RWPE2 (cell line): Measurements from ENCODE around the gene ATOH8.

Experiments
- ATAC-seq: fragments of 200-7000 bp; cut with Tn5 transposase; 3 replicates; pipeline ENCODE4 v1.9.1; 2021; ENCODE audit warnings: low read depth
- DNase-seq: peaks from one replicate; pipeline ENCODE4 v3.0.0-alpha.2; 2020; ENCODE audit warnings: low spot score
- H3K27ac ChIP-seq: fragments of 450-650 bp; 2 replicates; pipeline ENCODE4 v1.5.1; 2017; ENCODE audit warnings: mild to moderate bottlenecking; ENCODE audit not compliant: poor library complexity, severe bottlenecking
- H3K27me3 ChIP-seq: fragments of 250-450 bp; sonication (Bioruptor Pico); 2 replicates; pipeline ENCODE4 v1.5.1; 2021; ENCODE audit warnings: mild to moderate bottlenecking, moderate library complexity; ENCODE audit not compliant: insufficient read depth, poor library complexity, severe bottlenecking
- H3K36me3 ChIP-seq: fragments of 250-450 bp; sonication (Bioruptor Pico); 2 replicates; pipeline ENCODE4 v1.5.1; 2020; ENCODE audit warnings: low read depth, mild to moderate bottlenecking, moderate library complexity
- H3K4me1 ChIP-seq: fragments of 250-450 bp; sonication (Bioruptor Pico); 2 replicates; pipeline ENCODE4 v1.5.1; 2021; ENCODE audit warnings: mild to moderate bottlenecking, moderate library complexity; ENCODE audit not compliant: insufficient read depth, poor library complexity, severe bottlenecking
- H3K4me3 ChIP-seq: fragments of 250-450 bp; sonication (Bioruptor Pico); 2 replicates; pipeline ENCODE4 v1.5.1; 2021; ENCODE audit warnings: mild to moderate bottlenecking, moderate library complexity; ENCODE audit not compliant: severe bottlenecking
- H3K9me3 ChIP-seq: fragments of 250-450 bp; sonication (Bioruptor Pico); 2 replicates; pipeline ENCODE4 v1.5.1; 2021; ENCODE audit warnings: mild to moderate bottlenecking, moderate library complexity; ENCODE audit not compliant: severe bottlenecking
- TF ChIP-seq, protein P1 (sequence below): fragments of 450-650 bp; IDR thresholded peaks from one replicate; pipeline ENCODE4 v1.5.1; 2017; ENCODE audit warnings: mild to moderate bottlenecking, moderate library complexity; ENCODE audit not compliant: poor library complexity, severe bottlenecking

ATOH8 gene

DNA sequence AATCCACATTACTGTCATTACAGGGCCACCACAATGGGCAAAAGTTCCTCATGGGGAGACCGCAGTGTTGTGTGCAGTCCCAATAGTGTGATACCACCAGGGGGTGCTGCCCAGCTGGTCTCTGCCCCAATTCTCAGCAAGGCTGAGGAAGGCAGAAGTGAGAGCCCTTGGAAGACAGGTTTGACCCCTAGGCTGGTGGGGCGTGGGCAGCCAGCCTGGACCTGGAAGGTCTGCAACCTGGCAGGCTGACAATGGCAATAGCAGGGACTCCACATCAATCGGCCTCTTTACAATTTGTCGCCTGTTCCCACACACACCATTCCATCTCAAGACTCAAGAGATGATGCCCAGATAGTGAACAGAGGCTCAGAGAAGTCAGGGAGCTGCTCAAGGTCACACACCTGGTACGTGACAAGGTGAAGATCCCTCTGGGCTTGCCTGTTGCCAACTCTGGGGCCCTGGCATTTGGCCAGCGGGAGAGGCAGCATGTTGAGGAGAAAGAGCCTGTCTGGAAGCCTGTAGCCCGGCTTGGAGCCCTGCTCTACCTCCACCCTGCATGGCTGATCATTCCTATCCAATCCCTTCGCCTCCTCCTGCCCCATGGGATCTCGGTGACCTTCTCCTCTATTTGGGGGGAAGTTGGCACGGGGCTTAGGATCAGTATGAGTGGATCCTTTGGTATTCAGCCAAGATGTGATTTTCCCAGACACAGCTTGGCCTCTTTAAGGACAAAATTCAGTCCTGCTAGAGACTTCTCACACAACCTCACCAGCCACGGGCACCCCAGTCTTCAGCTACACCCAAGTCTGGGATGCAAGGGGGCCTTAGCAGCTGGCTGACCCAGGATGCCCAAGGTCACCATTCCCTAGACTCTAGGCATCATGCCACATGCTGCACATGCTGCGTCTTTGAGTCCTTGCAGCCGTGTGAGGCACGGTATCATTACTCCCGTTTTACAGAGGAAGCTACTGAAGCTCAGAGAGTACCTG is 2.9 kb upstream of the ATOH8 start:
- ATAC-seq (peak; percentile 56), DNase-seq (peak; percentile 45)
- H3K4me3 ChIP-seq: no peak overlapping the region
- no peaks in the 10 kb centered on the region for H3K4me1 ChIP-seq
- TF ChIP-seq, protein P1, sequence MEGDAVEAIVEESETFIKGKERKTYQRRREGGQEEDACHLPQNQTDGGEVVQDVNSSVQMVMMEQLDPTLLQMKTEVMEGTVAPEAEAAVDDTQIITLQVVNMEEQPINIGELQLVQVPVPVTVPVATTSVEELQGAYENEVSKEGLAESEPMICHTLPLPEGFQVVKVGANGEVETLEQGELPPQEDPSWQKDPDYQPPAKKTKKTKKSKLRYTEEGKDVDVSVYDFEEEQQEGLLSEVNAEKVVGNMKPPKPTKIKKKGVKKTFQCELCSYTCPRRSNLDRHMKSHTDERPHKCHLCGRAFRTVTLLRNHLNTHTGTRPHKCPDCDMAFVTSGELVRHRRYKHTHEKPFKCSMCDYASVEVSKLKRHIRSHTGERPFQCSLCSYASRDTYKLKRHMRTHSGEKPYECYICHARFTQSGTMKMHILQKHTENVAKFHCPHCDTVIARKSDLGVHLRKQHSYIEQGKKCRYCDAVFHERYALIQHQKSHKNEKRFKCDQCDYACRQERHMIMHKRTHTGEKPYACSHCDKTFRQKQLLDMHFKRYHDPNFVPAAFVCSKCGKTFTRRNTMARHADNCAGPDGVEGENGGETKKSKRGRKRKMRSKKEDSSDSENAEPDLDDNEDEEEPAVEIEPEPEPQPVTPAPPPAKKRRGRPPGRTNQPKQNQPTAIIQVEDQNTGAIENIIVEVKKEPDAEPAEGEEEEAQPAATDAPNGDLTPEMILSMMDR: peak; percentile 85
- no peaks in the 10 kb centered on the region for H3K36me3 ChIP-seq
- no peaks in the 10 kb centered on the region for H3K9me3 ChIP-seq
- H3K27ac ChIP-seq: no peak overlapping the region
- H3K27me3 ChIP-seq: peaks cover 52% of the 10 kb centered on the region

- TF ChIP-seq, protein P1: no peak
Measured at GRCh38 chr2:85751627-85752026, 2.2 kb upstream of the ATOH8 start.

DNA sequence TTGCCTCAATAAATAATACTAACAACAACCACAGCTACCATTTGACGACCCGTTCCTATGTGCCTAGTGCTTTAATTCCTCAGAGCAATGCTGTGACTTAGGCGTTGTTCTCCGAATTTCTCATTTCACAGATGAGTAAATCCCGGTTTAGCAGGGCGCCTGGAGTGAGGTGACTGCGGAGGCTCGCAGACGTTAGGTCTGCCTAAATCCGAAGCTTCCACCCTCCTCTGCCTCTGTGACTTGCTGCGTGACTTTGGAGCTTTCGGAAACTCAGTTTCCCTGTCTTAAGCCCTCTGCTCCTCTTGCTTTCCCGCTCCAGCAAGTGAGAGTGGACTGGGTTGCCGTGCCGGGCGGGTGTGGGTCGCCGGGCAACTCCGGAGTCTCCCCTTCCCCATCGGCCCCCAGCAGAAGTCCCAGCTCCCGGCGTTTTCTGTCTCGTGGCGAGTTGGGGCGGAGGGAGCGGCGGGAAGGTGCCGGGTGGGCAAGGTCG is 711 bp upstream of the ATOH8 start:
- DNase-seq: peak; percentile 42
- H3K9me3 ChIP-seq: no peaks in the 10 kb centered on the region
- H3K27me3 ChIP-seq: peaks cover 64% of the 10 kb centered on the region
- H3K36me3 ChIP-seq: no peaks in the 10 kb centered on the region
- H3K4me1 ChIP-seq: no peaks in the 10 kb centered on the region
- H3K4me3 ChIP-seq: no peak overlapping the region
- no peak for ATAC-seq
- H3K27ac ChIP-seq: no peak overlapping the region
- TF ChIP-seq, protein P1: no peak

More at GRCh38 chr2:85751627-85752026, 2.2 kb upstream of the ATOH8 start:
- H3K9me3 ChIP-seq: no peaks in the 10 kb centered on the region
- no peak overlapping the region for H3K4me3 ChIP-seq
- no peak overlapping the region for H3K27ac ChIP-seq
- no peak for ATAC-seq
- H3K4me1 ChIP-seq: no peaks in the 10 kb centered on the region
- H3K27me3 ChIP-seq: peaks cover 60% of the 10 kb centered on the region
- DNase-seq: peak; percentile 29
- H3K36me3 ChIP-seq: no peaks in the 10 kb centered on the region

DNA sequence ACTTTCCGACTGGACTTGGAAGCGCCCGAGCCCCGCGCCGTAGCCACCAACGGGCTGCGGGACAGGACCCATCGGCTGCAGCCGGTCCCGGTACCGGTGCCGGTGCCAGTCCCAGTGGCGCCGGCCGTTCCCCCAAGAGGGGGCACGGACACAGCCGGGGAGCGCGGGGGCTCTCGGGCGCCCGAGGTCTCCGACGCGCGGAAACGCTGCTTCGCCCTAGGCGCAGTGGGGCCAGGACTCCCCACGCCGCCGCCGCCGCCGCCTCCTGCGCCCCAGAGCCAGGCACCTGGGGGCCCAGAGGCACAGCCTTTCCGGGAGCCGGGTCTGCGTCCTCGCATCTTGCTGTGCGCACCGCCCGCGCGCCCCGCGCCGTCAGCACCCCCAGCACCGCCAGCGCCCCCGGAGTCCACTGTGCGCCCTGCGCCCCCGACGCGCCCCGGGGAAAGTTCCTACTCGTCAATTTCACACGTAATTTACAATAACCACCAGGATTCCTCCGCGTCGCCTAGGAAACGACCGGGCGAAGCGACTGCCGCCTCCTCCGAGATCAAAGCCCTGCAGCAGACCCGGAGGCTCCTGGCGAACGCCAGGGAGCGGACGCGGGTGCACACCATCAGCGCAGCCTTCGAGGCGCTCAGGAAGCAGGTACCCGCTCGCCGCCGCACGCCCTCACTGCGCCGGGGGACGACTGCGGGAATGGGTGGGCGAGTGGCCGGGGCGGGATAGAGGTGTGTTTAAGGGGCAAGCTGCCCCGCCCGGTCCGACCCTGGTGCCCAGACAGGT is 713 bp downstream of the ATOH8 start:
- no peaks in the 10 kb centered on the region for H3K4me1 ChIP-seq
- TF ChIP-seq, protein P1: no peak
- H3K36me3 ChIP-seq: no peaks in the 10 kb centered on the region
- no peak overlapping the region for H3K27ac ChIP-seq
- no peak for DNase-seq
- peak overlapping the region; percentile 24 for H3K4me3 ChIP-seq
- H3K9me3 ChIP-seq: no peaks in the 10 kb centered on the region
- H3K27me3 ChIP-seq: peaks cover 64% of the 10 kb centered on the region
- peak; percentile 35 for ATAC-seq
